Endothelial cell of umbilical vein (primary cell): ENCODE results near the gene IAPP.
"Not testable (repeated sequence)": the region's sequence is repeated elsewhere in the genome, so short reads cannot be mapped to it uniquely, and the experiment has no call there.

ENCODE experiments used
- EZH2 ChIP-seq: IDR thresholded peaks from 2 replicates; pipeline ENCODE4 v1.6.1; 2012; ENCODE audit warnings: borderline replicate concordance, low read depth, mild to moderate bottlenecking, moderate library complexity, low read length, inconsistent platforms; ENCODE audit not compliant: severe bottlenecking
- FOS ChIP-seq: IDR thresholded peaks from 2 replicates; pipeline ENCODE4 v1.6.1; 2011; ENCODE audit warnings: mild to moderate bottlenecking, low read length, moderate library complexity, borderline replicate concordance; ENCODE audit not compliant: insufficient read depth
- GATA2 ChIP-seq: IDR thresholded peaks from 2 replicates; pipeline ENCODE4 v1.7.0; 2011; ENCODE audit warnings: low read depth, mild to moderate bottlenecking, moderate library complexity, mixed read lengths, low read length; ENCODE audit not compliant: insufficient read length, insufficient read depth
- MYC ChIP-seq: IDR thresholded peaks from one replicate; pipeline ENCODE4 v1.6.1; 2011; ENCODE audit warnings: mild to moderate bottlenecking, low read depth, low read length
- POLR2A ChIP-seq: IDR thresholded peaks from 2 replicates; pipeline ENCODE4 v1.6.1; 2012; ENCODE audit warnings: low read depth, mild to moderate bottlenecking, control low read depth, low read length
- POLR2AphosphoS5 ChIP-seq: IDR thresholded peaks from 2 replicates; pipeline ENCODE4 v1.6.1; 2012; ENCODE audit warnings: low read depth, mild to moderate bottlenecking, control low read depth, low read length, moderate library complexity; ENCODE audit not compliant: insufficient read depth
- TF ChIP-seq, protein P1 (sequence below), 2 donors: IDR thresholded peaks; 1 replicate in 1 of 2; 2 replicates in 1 of 2; pipeline ENCODE4 v1.5.1; 2011; ENCODE audit warnings: low read length in 2 of 2, mild to moderate bottlenecking in 2 of 2, moderate library complexity in 2 of 2, control low read depth in 1 of 2, inconsistent platforms in 1 of 2, low read depth in 1 of 2; ENCODE audit not compliant: insufficient read depth in 1 of 2; ENCODE audit errors: extremely low read depth in 1 of 2
- TF ChIP-seq, protein P2 (sequence below): IDR thresholded peaks from 2 replicates; pipeline ENCODE4 v1.6.1; 2011; ENCODE audit not compliant: insufficient read depth, insufficient read length

DNA sequence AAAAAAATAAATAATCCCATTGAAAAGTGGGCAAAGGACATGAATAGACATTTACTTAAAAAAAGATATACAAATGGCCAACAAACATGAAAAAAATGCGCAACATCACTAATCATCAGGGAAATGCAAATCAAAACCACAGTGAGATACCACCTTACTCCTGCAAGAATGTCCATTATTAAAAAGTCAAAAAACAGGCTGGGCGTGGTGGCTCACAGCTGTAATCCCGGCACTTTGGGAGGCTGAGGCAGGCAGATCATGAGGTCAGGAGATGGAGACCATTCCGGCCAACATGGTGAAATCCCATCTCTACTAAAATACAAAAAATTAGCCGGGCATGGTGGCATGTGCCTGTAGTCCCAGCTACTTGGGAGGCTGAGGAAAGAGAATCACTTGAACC, 8.6 kb downstream of the IAPP start:
- TF ChIP-seq, protein P1, sequence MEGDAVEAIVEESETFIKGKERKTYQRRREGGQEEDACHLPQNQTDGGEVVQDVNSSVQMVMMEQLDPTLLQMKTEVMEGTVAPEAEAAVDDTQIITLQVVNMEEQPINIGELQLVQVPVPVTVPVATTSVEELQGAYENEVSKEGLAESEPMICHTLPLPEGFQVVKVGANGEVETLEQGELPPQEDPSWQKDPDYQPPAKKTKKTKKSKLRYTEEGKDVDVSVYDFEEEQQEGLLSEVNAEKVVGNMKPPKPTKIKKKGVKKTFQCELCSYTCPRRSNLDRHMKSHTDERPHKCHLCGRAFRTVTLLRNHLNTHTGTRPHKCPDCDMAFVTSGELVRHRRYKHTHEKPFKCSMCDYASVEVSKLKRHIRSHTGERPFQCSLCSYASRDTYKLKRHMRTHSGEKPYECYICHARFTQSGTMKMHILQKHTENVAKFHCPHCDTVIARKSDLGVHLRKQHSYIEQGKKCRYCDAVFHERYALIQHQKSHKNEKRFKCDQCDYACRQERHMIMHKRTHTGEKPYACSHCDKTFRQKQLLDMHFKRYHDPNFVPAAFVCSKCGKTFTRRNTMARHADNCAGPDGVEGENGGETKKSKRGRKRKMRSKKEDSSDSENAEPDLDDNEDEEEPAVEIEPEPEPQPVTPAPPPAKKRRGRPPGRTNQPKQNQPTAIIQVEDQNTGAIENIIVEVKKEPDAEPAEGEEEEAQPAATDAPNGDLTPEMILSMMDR (IDR thresholded peaks at IDR 0.05; ENCODE audit: extremely low read depth in 1 of 2, insufficient read depth in 1 of 2, low read depth in 1 of 2, low read length in 2 of 2): not testable (repeated sequence)
- TF ChIP-seq POLR2A, EZH2, POLR2AphosphoS5, FOS, GATA2, MYC: not testable (repeated sequence)
- TF ChIP-seq, protein P2, sequence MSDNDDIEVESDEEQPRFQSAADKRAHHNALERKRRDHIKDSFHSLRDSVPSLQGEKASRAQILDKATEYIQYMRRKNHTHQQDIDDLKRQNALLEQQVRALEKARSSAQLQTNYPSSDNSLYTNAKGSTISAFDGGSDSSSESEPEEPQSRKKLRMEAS: not testable (repeated sequence)
